Measurements from ENCODE around the gene MARCHF7.
"Not testable (repeated sequence)": the region's sequence is repeated elsewhere in the genome, so short reads cannot be mapped to it uniquely, and the experiment has no call there.

MARCHF7 gene

GRCh38 chr2:159714247-159714930 lies 2.1 kb downstream of the MARCHF7 start:
- ATAC-seq (ENCODE audit: insufficient read depth, low read depth) (no peak), DNase-seq (no peak)
- Histone ChIP-seq H3K4me2 (ENCODE audit: insufficient read depth, low read length) (peak overlapping the region; percentile 72), H3K36me3 (ENCODE audit: insufficient read depth, low read length) (peaks cover 57% of the 10 kb centered on the region), H3K9me3 (ENCODE audit: insufficient read depth, low read length, severe bottlenecking) (no peaks in the 10 kb centered on the region), H2AFZ (ENCODE audit: low read depth, low read length) (no peak overlapping the region), H3K79me2 (ENCODE audit: insufficient read depth, low read length) (peaks cover 82% of the 10 kb centered on the region), H3K27me3 (ENCODE audit: insufficient read depth, low read length, poor library complexity) (no peaks in the 10 kb centered on the region), H4K20me1 (ENCODE audit: insufficient read depth, low read length) (peaks cover 58% of the 10 kb centered on the region), H3K9ac (ENCODE audit: low read depth, low read length) (peak overlapping the region; percentile 95), H3K4me3 (ENCODE audit: low read depth in 1 of 2, low read length in 2 of 2) (peak overlapping the region; percentile 85 to 90; a peak in 3 of 4 replicates), H3K4me1 (ENCODE audit: insufficient read depth, low read length) (peaks cover 51% of the 10 kb centered on the region), H3K27ac (ENCODE audit: low read length) (peak overlapping the region; percentile 60)
- no peak for TF ChIP-seq EZH2 (IDR thresholded peaks at IDR 0.05; ENCODE audit: borderline replicate concordance, low read depth, low read length, severe bottlenecking)
- no peak for TF ChIP-seq CTCF (IDR thresholded peaks at IDR 0.05; ENCODE audit: borderline replicate concordance, extremely low read depth, low read length, poor library complexity, severe bottlenecking)

- Histone ChIP-seq H3K9me3 (ENCODE audit: insufficient read depth, low read length, severe bottlenecking) (no peaks in the 10 kb centered on the region), H2AFZ (ENCODE audit: low read depth, low read length) (no peak overlapping the region), H3K4me3 (ENCODE audit: low read depth in 1 of 2, low read length in 2 of 2) (peak overlapping the region in 1 of 2 experiments; percentile 4; a peak in 1 of 4 replicates), H3K27ac (ENCODE audit: low read length) (no peak overlapping the region), H3K36me3 (ENCODE audit: insufficient read depth, low read length) (peaks cover 67% of the 10 kb centered on the region), H3K27me3 (ENCODE audit: insufficient read depth, low read length, poor library complexity) (no peaks in the 10 kb centered on the region), H3K9ac (ENCODE audit: low read depth, low read length) (no peak overlapping the region), H3K4me1 (ENCODE audit: insufficient read depth, low read length) (peaks cover 51% of the 10 kb centered on the region), H3K79me2 (ENCODE audit: insufficient read depth, low read length) (peaks cover 93% of the 10 kb centered on the region), H3K4me2 (ENCODE audit: insufficient read depth, low read length) (peak overlapping the region; percentile 72; the same call in 1 of the 2 replicates), H4K20me1 (ENCODE audit: insufficient read depth, low read length) (peaks cover 68% of the 10 kb centered on the region)
- no peak for TF ChIP-seq CTCF (IDR thresholded peaks at IDR 0.05; ENCODE audit: borderline replicate concordance, extremely low read depth, low read length, poor library complexity, severe bottlenecking)
- no peak for TF ChIP-seq EZH2 (IDR thresholded peaks at IDR 0.05; ENCODE audit: borderline replicate concordance, low read depth, low read length, severe bottlenecking)
- no peak for ATAC-seq (ENCODE audit: insufficient read depth, low read depth)
- no peak for DNase-seq
These were observed 3.1 kb downstream of the MARCHF7 start for GRCh38 chr2:159715451-159715850.

- H4K20me1 ChIP-seq (ENCODE audit: insufficient read depth, low read length): peaks cover 77% of the 10 kb centered on the region
- H3K9ac ChIP-seq (ENCODE audit: low read depth, low read length); H3K9me3 ChIP-seq (ENCODE audit: insufficient read depth, low read length, severe bottlenecking); ATAC-seq (ENCODE audit: insufficient read depth, low read depth); DNase-seq; H3K27me3 ChIP-seq (ENCODE audit: insufficient read depth, low read length, poor library complexity); H3K27ac ChIP-seq (ENCODE audit: low read length); H2AFZ ChIP-seq (ENCODE audit: low read depth, low read length); H3K4me3 ChIP-seq (ENCODE audit: low read depth in 1 of 2, low read length in 2 of 2): not testable (repeated sequence)
- H3K79me2 ChIP-seq (ENCODE audit: insufficient read depth, low read length): peaks cover 95% of the 10 kb centered on the region
- peaks cover 76% of the 10 kb centered on the region for H3K36me3 ChIP-seq (ENCODE audit: insufficient read depth, low read length)
- H3K4me1 ChIP-seq (ENCODE audit: insufficient read depth, low read length): peaks cover 44% of the 10 kb centered on the region
- peak overlapping the region; percentile 72 for H3K4me2 ChIP-seq (ENCODE audit: insufficient read depth, low read length)
These were observed 4.1 kb downstream of the MARCHF7 start for GRCh38 chr2:159716409-159716808.

- Histone ChIP-seq H3K36me3 (ENCODE audit: insufficient read depth, low read length) (peaks cover 81% of the 10 kb centered on the region), H3K4me1 (ENCODE audit: insufficient read depth, low read length) (peaks cover 40% of the 10 kb centered on the region), H3K9me3 (ENCODE audit: insufficient read depth, low read length, severe bottlenecking) (no peaks in the 10 kb centered on the region), H3K4me2 (ENCODE audit: insufficient read depth, low read length) (peak overlapping the region; percentile 72), H3K79me2 (ENCODE audit: insufficient read depth, low read length) (peaks cover 96% of the 10 kb centered on the region), H3K4me3 (ENCODE audit: low read depth in 1 of 2, low read length in 2 of 2) (0 out of 4 replicates have a peak overlapping the region, but pooled peaks of 1 of the 2 experiments have one; percentile 2), H4K20me1 (ENCODE audit: insufficient read depth, low read length) (peaks cover 81% of the 10 kb centered on the region), H3K27ac (ENCODE audit: low read length) (no peak overlapping the region), H2AFZ (ENCODE audit: low read depth, low read length) (no peak overlapping the region), H3K9ac (ENCODE audit: low read depth, low read length) (no peak overlapping the region), H3K27me3 (ENCODE audit: insufficient read depth, low read length, poor library complexity) (no peaks in the 10 kb centered on the region)
- TF ChIP-seq CTCF (IDR thresholded peaks at IDR 0.05; ENCODE audit: borderline replicate concordance, extremely low read depth, low read length, poor library complexity, severe bottlenecking): no peak
- TF ChIP-seq EZH2 (IDR thresholded peaks at IDR 0.05; ENCODE audit: borderline replicate concordance, low read depth, low read length, severe bottlenecking): no peak
- DNase-seq: no peak
- ATAC-seq (ENCODE audit: insufficient read depth, low read depth): no peak
These were observed 4.6 kb downstream of the MARCHF7 start for GRCh38 chr2:159716857-159717256.
